ENCODE measurements around the gene AP1S2.

Gene AP1S2

DNA sequence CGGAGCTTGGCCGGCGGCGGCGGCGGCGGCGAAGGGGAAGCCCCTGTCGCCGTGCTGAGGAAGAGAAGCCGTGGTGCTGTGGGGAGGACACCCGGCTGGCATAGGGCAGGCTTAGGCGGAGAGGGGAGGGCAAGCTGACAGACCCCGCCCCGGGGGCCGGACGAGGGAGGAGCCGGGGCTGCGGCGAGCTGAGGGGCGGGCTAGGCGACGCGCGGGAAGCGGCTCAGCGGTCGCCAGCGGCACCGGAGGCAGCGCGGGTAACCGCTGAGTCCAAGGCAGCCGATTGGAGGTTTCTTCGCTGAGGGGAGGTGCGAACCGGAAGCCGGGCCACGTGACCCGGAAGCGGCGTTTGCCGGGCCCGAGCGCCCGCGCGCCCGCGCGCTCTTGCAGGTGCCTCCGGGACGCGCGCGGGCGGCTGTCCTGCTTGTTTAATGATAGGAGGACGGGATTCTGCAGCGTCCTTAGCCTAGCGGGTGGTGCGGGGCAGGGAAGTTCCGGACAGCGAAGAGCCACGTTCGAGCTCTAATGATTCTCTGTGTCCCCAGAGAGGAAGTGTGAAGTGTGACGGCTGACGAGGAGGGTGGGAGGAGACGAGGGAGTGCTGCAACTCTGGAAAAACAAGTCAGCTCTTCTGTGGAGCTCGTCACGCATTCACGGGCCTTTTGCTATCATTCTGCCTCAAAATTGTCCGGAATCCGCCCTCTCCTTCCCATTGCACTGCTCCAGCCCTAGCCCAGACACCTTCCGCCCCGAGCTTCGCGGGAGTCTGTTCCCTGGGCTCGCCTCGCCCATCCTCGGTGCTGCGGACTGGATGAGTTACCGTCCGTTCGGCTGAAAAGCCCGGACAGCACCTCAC is at the start of gene AP1S2:
Gene AP1S2, minus strand, starts transcription at position 102 of the 856 bp plus-strand sequence. CDS start 2,289 bp downstream, outside the sequence.
- DNase-seq (ENCODE audit: low spot score) = peak; percentile 80
- CTCF ChIA-PET = no interaction called here
- TF ChIP-seq, protein P1, sequence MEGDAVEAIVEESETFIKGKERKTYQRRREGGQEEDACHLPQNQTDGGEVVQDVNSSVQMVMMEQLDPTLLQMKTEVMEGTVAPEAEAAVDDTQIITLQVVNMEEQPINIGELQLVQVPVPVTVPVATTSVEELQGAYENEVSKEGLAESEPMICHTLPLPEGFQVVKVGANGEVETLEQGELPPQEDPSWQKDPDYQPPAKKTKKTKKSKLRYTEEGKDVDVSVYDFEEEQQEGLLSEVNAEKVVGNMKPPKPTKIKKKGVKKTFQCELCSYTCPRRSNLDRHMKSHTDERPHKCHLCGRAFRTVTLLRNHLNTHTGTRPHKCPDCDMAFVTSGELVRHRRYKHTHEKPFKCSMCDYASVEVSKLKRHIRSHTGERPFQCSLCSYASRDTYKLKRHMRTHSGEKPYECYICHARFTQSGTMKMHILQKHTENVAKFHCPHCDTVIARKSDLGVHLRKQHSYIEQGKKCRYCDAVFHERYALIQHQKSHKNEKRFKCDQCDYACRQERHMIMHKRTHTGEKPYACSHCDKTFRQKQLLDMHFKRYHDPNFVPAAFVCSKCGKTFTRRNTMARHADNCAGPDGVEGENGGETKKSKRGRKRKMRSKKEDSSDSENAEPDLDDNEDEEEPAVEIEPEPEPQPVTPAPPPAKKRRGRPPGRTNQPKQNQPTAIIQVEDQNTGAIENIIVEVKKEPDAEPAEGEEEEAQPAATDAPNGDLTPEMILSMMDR (conservative IDR thresholded peaks at IDR 0.05; ENCODE audit: low read depth) = no peak
- POLR2A ChIA-PET (ENCODE audit: low non-redundant PET) = no interaction called here
- H3K27ac ChIP-seq = peak within 1 kb of the TSS; percentile 87

DNA sequence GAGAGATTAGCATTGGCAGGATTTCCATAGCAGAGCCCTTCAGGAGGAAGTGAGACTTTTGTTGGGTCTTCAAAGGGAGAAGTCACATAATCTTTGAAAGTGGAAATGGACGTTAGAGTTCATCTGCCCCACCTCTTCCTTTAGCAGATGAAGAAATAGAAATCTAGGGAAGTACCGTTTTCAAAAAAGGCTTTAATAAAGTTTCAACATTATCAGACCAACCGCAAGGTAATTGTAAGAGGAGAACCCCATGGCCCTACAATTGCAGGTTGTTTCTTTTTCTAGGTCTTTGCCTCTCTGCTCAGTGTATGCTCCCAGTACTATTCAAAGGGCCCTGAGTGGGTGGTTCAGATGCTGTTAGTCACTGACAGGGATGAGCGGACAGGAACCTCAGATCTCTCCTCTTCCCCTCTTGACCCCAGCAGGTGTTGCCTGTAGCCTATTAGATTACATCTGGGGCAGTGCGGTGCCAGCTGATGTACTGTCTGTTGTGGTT is 48.6 kb upstream of the AP1S2 start:
- CTCF ChIA-PET = no interaction called here
- no peak overlapping the region for H3K27ac ChIP-seq
- TF ChIP-seq, protein P1 (conservative IDR thresholded peaks at IDR 0.05; ENCODE audit: low read depth) = no peak
- POLR2A ChIA-PET (ENCODE audit: low non-redundant PET) = no interaction called here
- DNase-seq (ENCODE audit: low spot score) = no peak

DNA sequence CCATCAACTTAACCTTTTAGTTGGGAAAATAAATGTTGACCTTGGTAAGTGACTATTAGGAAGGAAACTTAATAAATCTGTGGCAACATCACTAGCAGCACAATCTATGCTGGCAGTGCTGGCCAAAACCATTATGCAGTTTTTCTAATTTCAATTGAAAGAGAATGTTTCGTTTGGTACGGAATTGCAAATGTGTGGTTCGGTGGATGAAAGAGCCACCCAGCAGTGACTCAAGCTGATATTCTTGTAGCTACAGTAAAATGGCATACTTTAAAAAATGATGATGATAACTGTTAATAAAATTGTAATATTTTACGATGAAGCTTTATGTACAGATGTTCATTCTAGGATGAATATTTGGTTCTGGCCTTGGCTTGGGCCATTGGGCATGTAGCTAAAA is 40.7 kb upstream of the AP1S2 start:
- no peak overlapping the region for H3K27ac ChIP-seq
- CTCF ChIA-PET = no interaction called here

DNA sequence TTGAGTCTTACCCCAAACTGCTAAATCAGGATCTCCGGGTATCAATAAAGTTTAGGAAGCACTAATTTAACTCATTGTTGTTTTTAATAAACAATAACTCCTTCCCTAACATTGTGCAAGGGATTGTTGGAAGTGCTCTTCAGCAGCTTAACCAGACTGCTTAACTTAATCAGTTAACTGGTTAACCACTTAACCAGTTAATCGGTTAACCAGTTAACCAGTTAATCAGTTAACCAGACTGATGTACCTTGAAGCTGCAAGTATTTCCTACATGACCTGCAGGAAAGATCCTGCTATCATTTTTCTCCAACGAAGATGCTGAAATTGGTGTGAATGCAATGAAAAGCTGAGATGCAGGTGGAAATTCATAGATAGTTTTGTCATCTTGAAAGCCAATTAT is 40.1 kb upstream of the AP1S2 start:
- no peak for DNase-seq (ENCODE audit: low spot score)
- no peak overlapping the region for H3K27ac ChIP-seq
- ChIA-PET POLR2A (ENCODE audit: low non-redundant PET) (no interaction called here), CTCF (no interaction called here)
- TF ChIP-seq, protein P1 (conservative IDR thresholded peaks at IDR 0.05; ENCODE audit: low read depth) = no peak

More for the DNA sequence above, 40.7 kb upstream of the AP1S2 start:
- TF ChIP-seq, protein P1 (conservative IDR thresholded peaks at IDR 0.05; ENCODE audit: low read depth) = no peak
- no peak for DNase-seq (ENCODE audit: low spot score)
- POLR2A ChIA-PET (ENCODE audit: low non-redundant PET) = no interaction called here

DNA sequence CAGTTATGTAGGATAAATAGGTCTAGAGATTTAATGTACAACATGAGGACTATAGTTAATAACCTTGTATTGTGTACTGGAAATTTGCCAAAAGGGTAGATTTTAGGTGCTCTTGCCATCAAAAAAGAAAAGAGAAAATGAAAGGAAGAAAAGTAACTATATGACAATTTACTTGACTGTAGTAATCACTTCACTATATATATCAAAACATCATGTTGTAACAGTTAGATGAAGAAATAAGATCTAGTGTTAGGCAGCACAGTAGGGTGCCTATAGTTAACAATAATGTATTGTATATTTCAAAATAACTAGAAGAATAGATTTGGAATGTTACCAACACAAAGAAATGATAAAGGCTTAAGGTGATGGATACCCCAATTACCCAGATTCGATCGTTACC is 35.9 kb upstream of the AP1S2 start:
- TF ChIP-seq, protein P1 (conservative IDR thresholded peaks at IDR 0.05; ENCODE audit: low read depth) = no peak
- no peak for DNase-seq (ENCODE audit: low spot score)
- POLR2A ChIA-PET (ENCODE audit: low non-redundant PET) = no interaction called here
- CTCF ChIA-PET = no interaction called here
- no peak overlapping the region for H3K27ac ChIP-seq

DNA sequence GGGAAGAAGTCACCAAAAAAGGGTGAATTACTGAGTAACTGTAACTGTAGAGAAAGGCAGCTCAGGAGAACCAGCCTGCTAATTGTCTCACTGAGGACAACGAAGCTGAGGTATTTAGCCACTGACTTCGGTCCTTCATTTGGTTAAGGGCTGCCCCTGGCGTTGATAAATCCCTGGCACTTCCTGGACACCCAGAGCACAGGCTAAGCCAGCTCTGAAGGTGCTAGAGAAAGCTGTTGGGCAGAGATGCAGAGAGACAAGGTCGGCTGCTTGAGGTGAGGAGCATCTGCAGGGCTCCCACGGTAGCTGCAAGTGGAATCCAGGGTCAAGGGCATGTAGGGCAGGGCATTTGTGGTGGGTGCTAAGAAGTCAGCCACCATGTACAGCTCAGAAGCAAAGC is 33.4 kb upstream of the AP1S2 start:
- ChIA-PET CTCF (no interaction called here), POLR2A (ENCODE audit: low non-redundant PET) (no interaction called here)

More for the DNA sequence above, 33.4 kb upstream of the AP1S2 start:
- TF ChIP-seq, protein P1 (conservative IDR thresholded peaks at IDR 0.05; ENCODE audit: low read depth) = no peak
- no peak for DNase-seq (ENCODE audit: low spot score)
- no peak overlapping the region for H3K27ac ChIP-seq

All from RWPE1 (cell line).